Frontal cortex (tissue), 4 donors: Measurements from ENCODE around the gene SNAP25. TPM values are rescaled to one million over a fixed set of nuclear protein-coding genes. Genes with fewer than 3 reads are reported as not detected.

ENCODE experiments used
- DNase-seq, 2 donors: peaks; one replicate each; pipeline ENCODE4 v3.0.0; 2012; ENCODE audit warnings: low spot score in 2 of 2
- FAIRE-seq: peaks from 2 replicates; lab custom pipeline; 2012; peaks lifted over from hg19 to GRCh38; lab: Jason Lieb, UNC
- total RNA-seq: library from RNA; depleted of rRNA; stranded (reverse); fragments of >200 nt; gene quantifications from one replicate; pipeline ENCODE4 v1.2.3, GENCODE V29; 2014
- donor health status: control.
- donor health status: control.
- donor health status: control.

The SNAP25 gene
- 140 TPM for total RNA-seq

- no peak for FAIRE-seq
- peak; percentile 57 to 75 for DNase-seq
Observed at GRCh38 chr20:10218536-10219451, at the start of gene SNAP25. Gene SNAP25, plus strand, starts transcription at chr20:10218830. Its CDS starts 56,662 bp downstream, at chr20:10275492.

- DNase-seq (no peak), FAIRE-seq (no peak)
Observed at GRCh38 chr20:10169752-10170151, 48.9 kb upstream of the SNAP25 start.

DNA sequence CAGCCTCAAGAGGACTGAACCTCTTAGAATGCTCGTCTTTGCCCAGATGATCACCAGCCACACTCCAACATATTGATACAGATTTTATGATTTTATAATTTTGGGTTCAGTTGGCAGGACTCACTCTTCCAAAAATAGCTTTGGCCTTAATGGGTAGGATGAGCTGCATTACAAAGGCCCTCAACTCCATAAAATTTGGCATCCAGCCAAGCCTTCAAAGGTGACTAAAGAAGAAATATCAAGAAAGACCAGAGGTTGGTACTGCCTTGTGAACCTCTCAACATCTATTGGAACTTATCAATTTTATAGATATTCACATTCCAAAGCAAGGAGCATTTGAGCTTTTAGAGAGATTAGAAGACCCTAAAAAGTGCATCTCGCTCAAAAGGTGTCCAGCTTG is 48.4 kb upstream of the SNAP25 start:
- DNase-seq (no peak), FAIRE-seq (no peak)

GRCh38 chr20:10171864-10172751 is 46.5 kb upstream of the SNAP25 start:
- DNase-seq (peak in 1 of 2 donors; percentile 65), FAIRE-seq (no peak)

DNA sequence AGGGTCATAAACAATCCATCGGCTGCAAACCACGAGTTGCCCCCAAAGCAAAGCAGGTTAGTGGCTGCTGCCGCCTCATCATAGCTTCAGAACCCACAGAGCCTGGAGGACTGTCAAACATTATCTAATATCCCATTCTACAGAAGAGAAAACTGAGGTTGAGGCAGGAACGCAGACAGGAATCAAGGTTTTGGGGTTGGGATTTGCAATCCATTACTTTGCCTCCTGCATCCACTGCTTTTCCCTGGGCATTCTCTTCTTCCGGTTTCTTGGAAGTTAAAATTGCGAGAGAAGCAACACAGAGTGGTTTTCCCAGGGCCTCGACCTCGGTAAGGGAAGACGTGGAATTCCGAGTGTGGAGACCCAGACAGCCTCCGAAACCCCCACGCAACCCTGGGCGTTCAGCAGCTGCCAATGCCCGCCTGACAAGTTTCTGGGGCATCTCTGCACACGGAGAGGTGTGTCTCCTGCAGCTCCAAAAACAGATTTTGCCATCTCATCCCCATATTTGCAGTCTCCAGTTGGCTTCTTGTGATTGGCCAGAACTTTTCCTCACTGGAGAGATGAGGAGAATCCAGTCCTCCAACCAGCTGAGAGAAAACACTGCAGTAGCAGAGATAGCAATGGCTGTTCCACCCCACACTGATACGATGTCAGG is 45.5 kb upstream of the SNAP25 start:
- peak in 1 of 2 donors; percentile 13 for DNase-seq
- no peak for FAIRE-seq

- FAIRE-seq (no peak), DNase-seq (no peak)
Observed at GRCh38 chr20:10174400-10174799, 44.2 kb upstream of the SNAP25 start.

GRCh38 chr20:10177326-10177725 is 41.3 kb upstream of the SNAP25 start:
- no peak for DNase-seq
- FAIRE-seq: no peak

GRCh38 chr20:10178091-10178490 is 40.5 kb upstream of the SNAP25 start:
- FAIRE-seq (no peak), DNase-seq (no peak)

DNA sequence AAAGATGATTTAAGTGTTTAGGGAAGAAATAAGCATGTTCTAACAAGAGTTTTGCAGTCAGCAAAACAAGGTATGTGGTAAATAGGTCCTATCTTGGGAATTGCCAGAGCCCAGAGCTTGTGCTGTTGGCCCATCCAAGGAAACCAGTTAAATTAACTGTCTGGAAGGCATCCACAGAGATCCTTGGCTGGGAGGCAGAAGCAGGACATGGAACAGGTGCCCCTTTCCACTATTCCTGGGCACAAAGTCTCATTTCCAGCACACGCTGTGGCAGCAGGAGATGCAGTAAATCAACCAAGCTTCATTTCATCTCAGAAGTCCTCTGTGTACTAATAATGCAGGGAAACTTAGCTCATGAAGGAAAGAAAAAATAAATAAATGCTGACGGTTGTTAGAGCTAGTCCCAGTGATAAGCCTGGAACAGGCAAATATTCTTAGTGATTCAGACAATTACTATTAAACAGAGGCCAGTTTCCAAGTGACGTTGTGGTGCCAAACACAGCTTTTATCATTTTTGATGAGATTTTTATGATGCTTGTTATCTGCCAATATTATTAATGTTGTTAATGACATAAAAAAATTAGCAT is 39.8 kb upstream of the SNAP25 start:
- DNase-seq: no peak
- no peak for FAIRE-seq

- DNase-seq: no peak
- no peak for FAIRE-seq
Observed at GRCh38 chr20:10179574-10180298, 38.9 kb upstream of the SNAP25 start.

GRCh38 chr20:10180651-10181235 is 37.9 kb upstream of the SNAP25 start:
- DNase-seq (no peak), FAIRE-seq (no peak)

GRCh38 chr20:10185741-10186558 is 32.7 kb upstream of the SNAP25 start:
- FAIRE-seq (no peak), DNase-seq (no peak)

GRCh38 chr20:10190456-10190855 is 28.2 kb upstream of the SNAP25 start:
- no peak for DNase-seq
- FAIRE-seq: no peak

DNA sequence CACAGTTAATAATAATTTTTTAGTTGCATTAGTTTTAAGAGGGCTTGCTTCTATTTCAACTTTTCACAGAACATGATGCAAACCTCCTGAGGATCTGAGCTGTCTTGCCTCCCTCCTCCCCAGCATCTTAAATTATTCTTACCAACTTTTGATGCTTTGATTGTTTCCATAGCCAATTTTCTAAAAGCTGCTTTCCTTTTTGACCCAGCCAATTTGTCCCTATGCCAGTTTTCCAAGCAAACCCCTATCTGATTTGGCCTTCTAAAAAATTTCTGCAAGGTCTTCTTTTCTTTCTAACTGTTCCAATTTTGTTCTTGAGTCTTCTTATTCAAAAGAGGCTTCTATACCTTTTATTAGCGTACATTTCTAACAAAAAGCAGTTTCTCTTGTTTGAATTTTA is 26.5 kb upstream of the SNAP25 start:
- DNase-seq: no peak
- no peak for FAIRE-seq

GRCh38 chr20:10194166-10194565 is 24.5 kb upstream of the SNAP25 start:
- DNase-seq (no peak), FAIRE-seq (no peak)

GRCh38 chr20:10200330-10200729 is 18.3 kb upstream of the SNAP25 start:
- FAIRE-seq: no peak
- DNase-seq: no peak

- DNase-seq (no peak), FAIRE-seq (no peak)
Observed at GRCh38 chr20:10201321-10201870, 17.2 kb upstream of the SNAP25 start.

GRCh38 chr20:10209091-10209490 is 9.5 kb upstream of the SNAP25 start:
- no peak for FAIRE-seq
- DNase-seq: no peak
